ENCODE data around the gene TMEM97. TPM values are rescaled to one million over a fixed set of nuclear protein-coding genes. Genes with fewer than 3 reads are reported as not detected.
"Not testable (repeated sequence)": the region's sequence is repeated elsewhere in the genome, so short reads cannot be mapped to it uniquely, and the experiment has no call there.

TMEM97 gene
- total RNA-seq, 1 donor from 2014 or later, result 60.9 TPM

DNA sequence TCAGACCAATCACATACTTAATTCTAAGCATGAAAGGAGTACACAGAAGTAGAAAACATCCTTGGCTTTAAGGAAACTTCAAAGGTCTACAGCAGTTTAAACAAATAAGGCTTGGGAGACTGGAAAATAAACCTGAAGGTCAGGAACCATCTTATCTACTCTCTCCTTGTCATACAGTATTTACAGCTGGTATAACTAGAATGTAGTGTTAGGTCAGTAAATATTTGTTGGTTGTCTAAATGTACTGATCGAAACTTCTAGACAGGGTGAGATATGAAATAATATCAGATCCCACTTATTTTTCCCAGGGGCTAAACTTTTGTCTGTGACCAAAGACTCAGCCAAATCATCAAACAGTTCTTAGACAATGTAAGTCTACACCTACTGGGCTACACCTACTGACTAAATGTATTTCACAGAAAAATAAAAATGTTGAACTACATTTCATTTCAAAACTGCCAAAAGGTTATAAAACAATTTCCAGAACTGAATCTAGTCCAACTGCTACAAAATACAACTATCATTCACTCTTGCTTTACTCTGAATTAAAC, 27.1 kb upstream of the TMEM97 start:
- intact Hi-C loops (cut with micrococcal nuclease), result no loop called here
- no peak overlapping the region for H3K27ac Mint-ChIP-seq
- no peak overlapping the region for H3K4me3 Mint-ChIP-seq
- DNase-seq (ENCODE audit: low spot score), result no peak
- H3K36me3 Mint-ChIP-seq (ENCODE audit: low read depth), result no peaks in the 10 kb centered on the region
- H3K27me3 Mint-ChIP-seq (ENCODE audit: insufficient read depth), result peaks cover 21% of the 10 kb centered on the region
- no peaks in the 10 kb centered on the region for H3K9me3 Mint-ChIP-seq
- peaks cover 15% of the 10 kb centered on the region for H3K4me1 Mint-ChIP-seq (ENCODE audit: low read depth)

DNA sequence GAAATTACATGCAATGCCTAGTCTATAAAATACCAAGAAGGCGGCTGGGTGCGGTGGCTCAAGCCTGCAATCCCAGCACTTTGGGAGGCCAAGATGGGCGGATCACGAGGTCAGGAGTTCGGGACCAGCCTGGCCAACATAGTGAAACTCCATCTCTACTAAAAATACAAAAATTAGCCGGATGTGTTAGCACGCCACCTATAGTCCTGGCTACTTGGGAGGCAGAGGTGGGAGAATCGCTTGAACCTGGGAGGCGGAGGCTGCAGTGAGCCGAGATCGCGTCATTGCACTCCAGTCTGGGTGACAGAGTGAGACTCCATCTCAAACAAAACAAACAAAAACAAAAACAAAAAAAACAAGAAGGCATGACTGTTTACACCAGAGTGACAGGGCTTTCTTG, 26.1 kb upstream of the TMEM97 start:
- H3K27ac Mint-ChIP-seq; intact Hi-C loops (cut with micrococcal nuclease); H3K9me3 Mint-ChIP-seq; DNase-seq (ENCODE audit: low spot score); H3K36me3 Mint-ChIP-seq (ENCODE audit: low read depth); H3K4me3 Mint-ChIP-seq: not testable (repeated sequence)
- peaks cover 15% of the 10 kb centered on the region for H3K4me1 Mint-ChIP-seq (ENCODE audit: low read depth)
- H3K27me3 Mint-ChIP-seq (ENCODE audit: insufficient read depth), result peaks cover 21% of the 10 kb centered on the region

DNA sequence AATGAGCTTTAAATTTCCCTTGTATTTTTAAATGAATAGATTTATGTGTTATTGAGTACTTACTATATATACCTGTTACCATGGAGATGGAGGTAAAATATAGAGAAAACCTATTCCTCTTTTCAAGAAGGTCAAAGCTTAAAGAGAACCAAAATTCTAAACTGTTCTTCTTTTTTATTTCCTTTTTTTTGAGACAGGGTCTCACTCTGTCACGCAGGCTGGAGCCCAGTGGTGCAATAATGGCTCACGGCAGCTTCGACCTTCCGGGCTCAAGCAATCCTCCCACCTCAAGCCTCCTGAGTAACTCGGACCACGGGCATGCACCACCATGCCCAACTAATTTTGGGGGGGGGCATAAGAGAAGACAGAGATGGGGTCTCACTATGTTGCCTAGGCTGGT, 25.0 kb upstream of the TMEM97 start:
- intact Hi-C loops (cut with micrococcal nuclease), result no loop called here
- Mint-ChIP-seq H3K36me3 (ENCODE audit: low read depth) (no peaks in the 10 kb centered on the region), H3K4me1 (ENCODE audit: low read depth) (peaks cover 15% of the 10 kb centered on the region), H3K9me3 (no peaks in the 10 kb centered on the region), H3K27ac (no peak overlapping the region), H3K4me3 (no peak overlapping the region), H3K27me3 (ENCODE audit: insufficient read depth) (peaks cover 21% of the 10 kb centered on the region)
- no peak for DNase-seq (ENCODE audit: low spot score)

DNA sequence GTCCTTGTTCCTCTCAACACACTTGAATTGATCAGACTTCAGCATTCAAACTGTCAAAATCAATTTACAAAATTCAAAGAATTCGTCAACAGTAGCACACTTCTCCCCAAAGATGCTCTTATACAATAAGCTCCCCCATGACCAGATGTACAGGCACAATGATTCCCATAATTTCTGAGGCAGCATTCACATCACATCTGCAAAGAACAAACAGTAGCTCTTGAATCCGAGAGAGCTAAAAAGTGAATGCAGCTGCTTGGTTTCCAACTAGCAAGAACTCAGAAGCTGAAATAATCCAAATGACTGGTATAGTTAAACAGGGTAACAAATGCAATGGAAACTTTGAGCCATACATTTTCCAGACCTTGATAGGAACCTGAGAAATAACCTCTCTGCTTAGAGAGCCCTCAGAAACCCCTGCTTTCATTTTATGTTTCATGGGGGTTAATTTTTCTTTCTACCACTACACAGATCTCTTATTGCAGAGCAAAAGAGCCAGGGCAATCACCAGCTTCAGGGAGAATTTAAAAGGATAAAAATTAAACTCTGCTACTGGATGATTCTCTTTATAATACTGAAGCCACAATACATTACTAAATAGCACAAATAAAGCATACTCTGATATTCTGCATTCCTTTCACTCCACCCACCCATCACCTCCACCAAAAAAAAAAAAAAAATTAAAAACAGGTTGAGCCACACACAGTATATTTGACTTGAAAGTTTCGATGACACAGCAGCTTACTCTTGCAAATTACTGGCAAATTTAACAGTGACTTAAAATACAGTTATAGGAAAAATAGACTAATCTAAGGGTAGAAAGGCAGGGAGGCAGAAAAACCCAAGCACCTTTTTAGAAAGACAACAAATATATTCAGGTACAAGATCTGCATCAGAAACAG, 23.1 kb upstream of the TMEM97 start:
- Mint-ChIP-seq H3K9me3 (no peaks in the 10 kb centered on the region), H3K4me3 (no peak overlapping the region), H3K36me3 (ENCODE audit: low read depth) (no peaks in the 10 kb centered on the region), H3K4me1 (ENCODE audit: low read depth) (peaks cover 15% of the 10 kb centered on the region), H3K27ac (peak overlapping the region; percentile 85), H3K27me3 (ENCODE audit: insufficient read depth) (peaks cover 23% of the 10 kb centered on the region)
- DNase-seq (ENCODE audit: low spot score), result no peak
- intact Hi-C loops (cut with micrococcal nuclease), result loop anchor here (1.0 to 5.0 kb wide), 4 partner anchors 18 to 239 kb away; partner anchors contain the start of genes IFT20, TMEM97 and TNFAIP1

DNA sequence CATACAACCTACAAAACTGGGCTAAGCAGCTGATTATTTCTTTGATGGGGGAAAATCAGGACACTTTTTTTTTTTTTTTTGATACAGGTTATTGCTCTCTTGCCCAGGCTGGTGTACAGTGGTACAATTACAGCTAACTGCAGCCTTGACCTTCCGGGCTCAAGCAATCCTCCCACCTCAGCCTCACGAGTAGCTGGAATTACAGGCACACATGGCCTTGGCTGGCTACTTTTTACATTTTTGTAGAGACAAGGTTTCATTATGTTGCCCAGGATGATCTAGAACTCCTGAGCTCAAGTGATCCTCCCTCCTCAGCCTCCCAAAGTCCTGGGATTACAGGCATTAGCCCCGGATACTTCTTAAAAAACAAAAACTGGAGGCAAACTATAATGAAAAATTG, 20.6 kb upstream of the TMEM97 start:
- Mint-ChIP-seq H3K4me1 (ENCODE audit: low read depth) (peaks cover 15% of the 10 kb centered on the region), H3K9me3 (no peaks in the 10 kb centered on the region), H3K27ac (no peak overlapping the region), H3K27me3 (ENCODE audit: insufficient read depth) (peaks cover 14% of the 10 kb centered on the region), H3K36me3 (ENCODE audit: low read depth) (no peaks in the 10 kb centered on the region), H3K4me3 (no peak overlapping the region)
- no peak for DNase-seq (ENCODE audit: low spot score)
- intact Hi-C loops (cut with micrococcal nuclease), result loop anchor here (5.0 kb wide), 1 partner anchor 241 kb away; no protein-coding TSS in a partner anchor

DNA sequence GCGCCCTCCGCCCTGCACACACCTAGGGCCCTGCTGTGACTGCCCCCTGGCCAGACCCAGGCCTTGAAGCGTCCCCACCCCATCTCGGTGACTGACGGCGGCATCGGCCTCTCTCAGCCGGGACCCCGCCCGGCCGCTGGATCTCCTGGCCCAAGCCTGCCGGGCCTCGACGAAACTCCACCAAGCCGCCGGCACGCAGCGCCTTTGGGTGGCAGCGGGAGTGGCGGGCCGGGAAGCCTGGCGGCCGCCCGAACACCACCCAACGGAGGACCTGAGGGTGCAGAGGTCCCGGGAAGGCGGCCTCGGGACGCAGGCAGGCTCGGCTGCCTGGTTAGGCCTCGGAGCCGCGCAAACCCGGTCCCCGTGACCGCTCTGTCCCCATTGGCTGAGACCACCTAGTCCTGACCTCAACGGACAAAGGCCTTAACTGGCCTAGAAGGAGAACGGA, 12.0 kb upstream of the TMEM97 start:
- intact Hi-C loops (cut with micrococcal nuclease), result no loop called here
- H3K9me3 Mint-ChIP-seq, result no peaks in the 10 kb centered on the region
- no peaks in the 10 kb centered on the region for H3K36me3 Mint-ChIP-seq (ENCODE audit: low read depth)
- no peak overlapping the region for H3K4me3 Mint-ChIP-seq
- no peaks in the 10 kb centered on the region for H3K4me1 Mint-ChIP-seq (ENCODE audit: low read depth)
- H3K27ac Mint-ChIP-seq, result no peak overlapping the region
- H3K27me3 Mint-ChIP-seq (ENCODE audit: insufficient read depth), result peaks cover 27% of the 10 kb centered on the region
- no peak for DNase-seq (ENCODE audit: low spot score)

DNA sequence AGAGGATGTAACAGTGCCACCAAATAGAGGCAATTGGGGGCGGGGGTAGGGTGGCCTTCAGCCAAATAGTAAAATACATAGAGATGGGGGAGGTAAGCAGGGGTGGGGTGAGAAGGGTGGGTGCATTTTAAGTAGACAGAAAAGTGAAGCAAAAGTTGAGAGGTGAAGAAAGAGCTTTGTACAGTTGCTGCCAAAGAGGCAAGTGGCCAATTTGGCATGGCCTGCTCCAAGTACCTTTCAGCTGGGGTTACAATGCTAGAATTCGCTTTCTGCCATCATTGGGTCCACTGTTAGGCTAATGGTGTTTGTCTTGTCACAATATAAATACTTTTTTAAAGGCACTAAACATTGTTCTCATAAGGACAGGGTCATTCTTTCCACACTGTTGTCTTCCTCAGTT, 5.2 kb upstream of the TMEM97 start:
- intact Hi-C loops (cut with micrococcal nuclease), result no loop called here
- peaks cover 13% of the 10 kb centered on the region for H3K4me1 Mint-ChIP-seq (ENCODE audit: low read depth)
- no peaks in the 10 kb centered on the region for H3K9me3 Mint-ChIP-seq
- H3K27me3 Mint-ChIP-seq (ENCODE audit: insufficient read depth), result peaks cover 8% of the 10 kb centered on the region
- no peak overlapping the region for H3K27ac Mint-ChIP-seq
- no peak for DNase-seq (ENCODE audit: low spot score)
- H3K4me3 Mint-ChIP-seq, result no peak overlapping the region
- no peaks in the 10 kb centered on the region for H3K36me3 Mint-ChIP-seq (ENCODE audit: low read depth)

DNA sequence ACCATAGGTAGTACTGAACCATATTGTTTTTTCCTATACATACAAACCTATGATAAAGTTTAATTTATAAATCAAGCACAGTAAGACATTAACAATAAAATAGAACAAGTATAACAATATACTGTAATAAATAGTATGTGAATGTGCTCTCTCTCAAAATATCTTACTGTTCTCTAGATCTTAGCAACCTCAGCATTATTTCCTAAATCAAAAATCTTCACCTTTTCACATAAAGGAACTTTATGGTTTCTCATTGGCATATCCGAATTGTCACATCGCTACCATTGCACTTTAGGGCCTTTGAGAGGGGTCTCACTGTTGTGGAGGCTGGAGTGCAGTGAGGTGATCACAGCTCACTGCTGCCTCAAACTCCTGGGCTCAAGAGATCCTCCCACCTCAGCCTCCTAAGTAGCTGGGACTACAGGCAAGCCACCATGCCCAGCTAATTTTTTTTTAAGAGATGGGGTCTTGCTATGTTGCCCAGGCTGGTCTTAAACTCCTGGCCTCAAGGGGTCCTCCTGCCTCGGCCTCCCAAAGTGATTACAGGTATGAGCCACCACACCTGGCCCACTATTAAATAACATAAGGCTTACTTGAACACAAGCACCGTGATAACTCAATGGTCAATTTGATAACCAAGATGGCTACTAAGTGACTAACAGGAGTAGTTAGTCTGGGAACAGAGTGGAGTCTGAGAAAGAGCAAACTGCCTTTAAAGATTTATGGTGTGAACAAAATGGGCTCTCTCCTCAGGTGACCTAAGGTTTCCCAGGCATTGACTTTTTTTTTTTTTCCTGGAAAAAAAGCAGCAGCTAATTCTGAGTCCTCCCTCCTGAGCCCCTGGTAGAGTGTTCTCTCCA, 2.9 kb upstream of the TMEM97 start:
- Mint-ChIP-seq H3K9me3 (no peaks in the 10 kb centered on the region), H3K4me1 (ENCODE audit: low read depth) (peaks cover 29% of the 10 kb centered on the region), H3K4me3 (no peak overlapping the region), H3K36me3 (ENCODE audit: low read depth) (peaks cover 11% of the 10 kb centered on the region), H3K27ac (peak overlapping the region; percentile 19), H3K27me3 (ENCODE audit: insufficient read depth) (peaks cover 8% of the 10 kb centered on the region)
- no peak for DNase-seq (ENCODE audit: low spot score)
- intact Hi-C loops (cut with micrococcal nuclease), result loop anchor here (5.0 kb wide), 2 partner anchors 509 to 636 kb away; partner anchors contain the start of gene PHF12

DNA sequence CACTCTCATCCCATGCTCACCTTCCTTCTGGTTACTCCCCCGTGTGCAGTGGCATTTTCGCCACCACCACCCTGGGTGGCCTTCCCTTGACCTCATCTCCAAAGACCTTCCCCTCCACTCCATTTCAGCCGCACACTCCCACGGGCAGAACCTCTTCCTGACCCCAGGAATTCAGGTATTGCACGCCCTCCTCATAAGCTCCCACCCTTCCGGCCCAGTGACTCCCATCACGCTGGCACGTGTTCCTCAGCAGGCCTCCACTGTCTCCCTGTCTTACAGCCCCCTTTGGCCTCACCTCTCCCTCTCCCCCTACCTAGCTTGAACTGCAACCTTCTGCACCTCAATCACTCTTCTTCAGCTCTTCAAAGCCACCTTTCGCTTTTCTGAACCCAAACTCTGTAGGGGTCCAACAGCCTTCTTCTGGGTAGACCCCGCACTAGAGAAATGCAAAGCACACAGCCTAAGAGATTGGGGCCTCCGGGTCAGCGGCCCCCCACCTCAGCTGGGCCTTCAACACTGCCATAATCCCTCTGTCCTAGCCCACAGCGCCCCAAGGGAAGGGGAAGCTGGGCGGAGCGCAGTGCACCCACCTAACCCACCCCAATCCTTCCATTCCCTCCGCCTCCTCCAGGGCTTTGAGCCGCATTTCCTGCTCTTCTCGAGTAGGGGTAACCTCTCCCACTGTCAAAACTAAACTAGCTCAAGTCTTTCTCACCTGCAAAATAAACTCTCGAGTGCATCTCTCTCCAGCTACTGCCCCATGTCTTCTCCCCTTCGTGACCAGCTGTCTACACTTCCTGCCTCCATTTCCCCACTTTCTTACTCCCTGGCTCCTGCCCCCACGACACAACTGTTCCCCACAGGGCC, 1.7 kb upstream of the TMEM97 start:
- intact Hi-C loops (cut with micrococcal nuclease), result loop anchor here (5.0 kb wide), 2 partner anchors 510 to 635 kb away; partner anchors contain the start of gene PHF12
- Mint-ChIP-seq H3K4me1 (ENCODE audit: low read depth) (peaks cover 39% of the 10 kb centered on the region), H3K27ac (peak overlapping the region; percentile 9), H3K9me3 (no peaks in the 10 kb centered on the region), H3K27me3 (ENCODE audit: insufficient read depth) (peaks cover 8% of the 10 kb centered on the region), H3K36me3 (ENCODE audit: low read depth) (peaks cover 15% of the 10 kb centered on the region), H3K4me3 (peak overlapping the region; percentile 96)
- DNase-seq (ENCODE audit: low spot score), result no peak

DNA sequence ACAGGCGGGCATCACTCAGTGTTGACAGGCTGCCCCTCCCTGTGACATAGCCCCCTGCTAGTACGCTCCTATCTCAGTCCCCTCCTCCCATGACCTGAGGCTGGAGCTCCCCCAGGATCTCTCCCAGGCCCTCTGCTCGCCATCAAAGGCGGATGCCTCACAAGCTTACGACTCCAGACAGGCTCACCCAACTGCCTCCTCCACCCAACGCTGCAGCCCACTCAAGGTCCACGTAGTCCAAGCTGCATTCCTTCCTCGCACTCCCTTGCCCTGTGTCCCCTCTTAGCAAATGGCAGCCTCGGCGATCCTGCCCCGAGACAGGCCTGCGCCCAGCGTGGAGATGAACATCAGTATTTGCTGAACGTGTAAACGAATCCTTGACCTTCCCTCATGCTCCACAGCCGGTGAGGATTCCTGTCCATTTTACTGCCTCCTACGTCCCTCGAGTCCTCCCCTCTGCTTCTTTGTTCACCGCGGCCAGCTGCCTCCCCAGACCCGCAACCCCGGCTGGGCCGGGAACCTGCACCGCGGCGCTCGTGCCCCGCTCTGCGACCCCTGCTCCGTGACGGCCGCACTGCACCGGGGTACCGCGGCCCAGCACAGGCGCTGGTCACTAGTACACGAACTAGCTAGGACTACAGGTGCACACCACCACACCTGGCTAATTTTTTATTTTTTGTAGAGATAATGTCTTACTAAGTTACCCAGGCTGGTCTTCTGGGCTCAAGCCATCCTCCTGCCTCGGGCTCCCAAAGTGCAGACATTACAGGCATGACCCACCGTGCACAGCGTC, 838 bp upstream of the TMEM97 start:
- H3K36me3 Mint-ChIP-seq (ENCODE audit: low read depth), result peaks cover 19% of the 10 kb centered on the region
- DNase-seq (ENCODE audit: low spot score), result no peak
- H3K27me3 Mint-ChIP-seq (ENCODE audit: insufficient read depth), result peaks cover 5% of the 10 kb centered on the region

DNA sequence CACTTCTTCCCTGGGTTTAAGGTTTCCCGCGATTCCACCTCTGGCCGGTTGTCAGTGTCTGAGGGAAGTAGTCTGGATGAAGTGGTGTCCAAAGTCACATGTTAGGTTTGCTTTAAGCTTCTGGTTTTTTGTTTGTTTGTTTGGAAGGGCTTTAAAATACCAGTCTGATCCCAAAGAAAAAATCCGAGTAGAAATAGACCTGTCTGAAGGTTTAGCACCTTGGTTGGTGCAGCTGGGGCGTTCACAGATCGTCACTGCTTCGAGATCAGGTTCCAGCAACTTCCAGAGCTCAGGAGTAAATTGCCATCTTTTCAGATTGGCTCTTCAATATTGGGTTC, 567 bp downstream of the TMEM97 start:
- intact Hi-C loops (cut with micrococcal nuclease), result loop anchor here (1.0 to 5.0 kb wide), 11 partner anchors 8 to 633 kb away; partner anchors contain the start of genes IFT20, PHF12, POLDIP2 and TNFAIP1
- Mint-ChIP-seq H3K36me3 (ENCODE audit: low read depth) (peaks cover 19% of the 10 kb centered on the region), H3K4me1 (ENCODE audit: low read depth) (peaks cover 48% of the 10 kb centered on the region), H3K4me3 (peak overlapping the region; percentile 96), H3K27ac (peak overlapping the region; percentile 94), H3K9me3 (no peaks in the 10 kb centered on the region), H3K27me3 (ENCODE audit: insufficient read depth) (no peaks in the 10 kb centered on the region)
- no peak for DNase-seq (ENCODE audit: low spot score)

More for the DNA sequence above, 838 bp upstream of the TMEM97 start:
- Mint-ChIP-seq H3K4me1 (ENCODE audit: low read depth) (peaks cover 48% of the 10 kb centered on the region), H3K27ac (peak overlapping the region; percentile 94), H3K9me3 (no peaks in the 10 kb centered on the region), H3K4me3 (peak overlapping the region; percentile 96)
- intact Hi-C loops (cut with micrococcal nuclease), result loop anchor here (2.0 to 5.0 kb wide), 5 partner anchors 55 to 634 kb away; partner anchors contain the start of gene PHF12

Data from activated T-helper 1 cell treated with anti-CD3 and anti-CD28 coated beads, Interleukin-12 subunit alpha, Interleukin-12 subunit beta, Interleukin-2, Interleukin-4 antibody, amounts not matched to agents 30 ng/mL and 10 ng/mL and 1 ng/mL, durations not matched to agents 14 hours and 24 hours and 36 hours (primary cell).